Loucy (cell line): ENCODE data around the gene P2RY2.

ENCODE experiments used
- CTCF ChIP-seq: fragments of 200-600 bp; sonication (generic); conservative IDR thresholded peaks from 2 replicates; pipeline ENCODE4 v1.5.1; 2014; ENCODE audit warnings: mild to moderate bottlenecking, antibody characterized with exemption, low read length
- EZH2phosphoT487 ChIP-seq: fragments of 200-600 bp; IDR thresholded peaks from 2 replicates; pipeline ENCODE4 v1.6.1; 2018; ENCODE audit warnings: antibody characterized with exemption, mild to moderate bottlenecking, moderate library complexity, borderline replicate concordance

GRCh38 chr11:73221996-73222395, 3.9 kb downstream of the P2RY2 start:
- no peak for TF ChIP-seq CTCF
- TF ChIP-seq EZH2phosphoT487, result no peak
